ENCODE results near the gene CNTNAP1.

CNTNAP1 gene

DNA sequence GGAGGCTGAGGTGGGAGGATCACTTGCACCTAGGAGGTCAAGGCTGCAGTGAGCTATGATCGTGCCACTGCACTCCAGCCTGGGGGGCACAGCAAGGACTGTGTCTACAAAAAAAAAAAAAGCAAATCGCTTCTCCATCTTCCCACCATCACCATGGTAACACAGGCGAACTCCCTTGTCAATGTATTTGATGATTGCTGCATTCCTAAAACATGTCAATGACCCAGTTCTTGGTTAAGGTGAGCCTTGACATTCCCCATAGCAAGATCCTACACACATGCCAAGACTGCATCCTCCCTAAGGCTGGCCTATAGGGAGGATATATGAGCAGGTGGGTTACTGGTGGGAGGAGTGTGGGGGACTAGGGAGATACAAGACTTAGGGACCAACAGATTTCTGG, 12.2 kb downstream of the CNTNAP1 start:
- DNase-seq (ENCODE audit: low spot score) (no peak), ATAC-seq (ENCODE audit: low read depth) (no peak; the same call in 2 of the 3 replicates)
- no peaks in the 10 kb centered on the region for H3K27me3 ChIP-seq (ENCODE audit: insufficient read depth, poor library complexity, severe bottlenecking)
- 0 out of 2 replicates have a peak, but pooled peaks cover 1% of the 10 kb centered on the region for H3K36me3 ChIP-seq (ENCODE audit: low read depth)
- H3K4me3 ChIP-seq (ENCODE audit: severe bottlenecking) = no peak overlapping the region
- no peak overlapping the region for H3K27ac ChIP-seq (ENCODE audit: poor library complexity, severe bottlenecking)
- H3K4me1 ChIP-seq (ENCODE audit: insufficient read depth, poor library complexity, severe bottlenecking) = no peaks in the 10 kb centered on the region
- no peak for TF ChIP-seq CTCF (IDR thresholded peaks at IDR 0.05; ENCODE audit: poor library complexity, severe bottlenecking)
- H3K9me3 ChIP-seq (ENCODE audit: severe bottlenecking) = no peaks in the 10 kb centered on the region

GRCh38 chr17:42695500-42695899, 13.2 kb downstream of the CNTNAP1 start:
- ATAC-seq (ENCODE audit: low read depth) (no peak), DNase-seq (ENCODE audit: low spot score) (peak; percentile 56)
- no peaks in the 10 kb centered on the region for H3K9me3 ChIP-seq (ENCODE audit: severe bottlenecking)
- no peak for TF ChIP-seq CTCF (IDR thresholded peaks at IDR 0.05; ENCODE audit: poor library complexity, severe bottlenecking)
- no peaks in the 10 kb centered on the region for H3K27me3 ChIP-seq (ENCODE audit: insufficient read depth, poor library complexity, severe bottlenecking)
- H3K4me3 ChIP-seq (ENCODE audit: severe bottlenecking) = no peak overlapping the region
- H3K27ac ChIP-seq (ENCODE audit: poor library complexity, severe bottlenecking) = no peak overlapping the region
- 0 out of 2 replicates have a peak, but pooled peaks cover 4% of the 10 kb centered on the region for H3K36me3 ChIP-seq (ENCODE audit: low read depth)
- H3K4me1 ChIP-seq (ENCODE audit: insufficient read depth, poor library complexity, severe bottlenecking) = no peaks in the 10 kb centered on the region

GRCh38 chr17:42697108-42697811, 14.9 kb downstream of the CNTNAP1 start:
- Histone ChIP-seq H3K4me3 (ENCODE audit: severe bottlenecking) (no peak overlapping the region), H3K27ac (ENCODE audit: poor library complexity, severe bottlenecking) (no peak overlapping the region)
- DNase-seq (ENCODE audit: low spot score) = peak; percentile 16

GRCh38 chr17:42698736-42699414, 16.5 kb downstream of the CNTNAP1 start:
- DNase-seq (ENCODE audit: low spot score) (no peak), ATAC-seq (ENCODE audit: low read depth) (peak; percentile 43)
- H3K36me3 ChIP-seq (ENCODE audit: low read depth) = peaks cover 17% of the 10 kb centered on the region

More at GRCh38 chr17:42697108-42697811, 14.9 kb downstream of the CNTNAP1 start:
- TF ChIP-seq CTCF (IDR thresholded peaks at IDR 0.05; ENCODE audit: poor library complexity, severe bottlenecking) = no peak
- Histone ChIP-seq H3K27me3 (ENCODE audit: insufficient read depth, poor library complexity, severe bottlenecking) (no peaks in the 10 kb centered on the region), H3K4me1 (ENCODE audit: insufficient read depth, poor library complexity, severe bottlenecking) (no peaks in the 10 kb centered on the region), H3K36me3 (ENCODE audit: low read depth) (0 out of 2 replicates have a peak, but pooled peaks cover 4% of the 10 kb centered on the region), H3K9me3 (ENCODE audit: severe bottlenecking) (no peaks in the 10 kb centered on the region)
- no peak for ATAC-seq (ENCODE audit: low read depth)

More at GRCh38 chr17:42698736-42699414, 16.5 kb downstream of the CNTNAP1 start:
- TF ChIP-seq CTCF (IDR thresholded peaks at IDR 0.05; ENCODE audit: poor library complexity, severe bottlenecking) = no peak
- H3K9me3 ChIP-seq (ENCODE audit: severe bottlenecking) = no peaks in the 10 kb centered on the region
- no peak overlapping the region for H3K27ac ChIP-seq (ENCODE audit: poor library complexity, severe bottlenecking)
- H3K4me3 ChIP-seq (ENCODE audit: severe bottlenecking) = no peak overlapping the region
- no peaks in the 10 kb centered on the region for H3K27me3 ChIP-seq (ENCODE audit: insufficient read depth, poor library complexity, severe bottlenecking)
- H3K4me1 ChIP-seq (ENCODE audit: insufficient read depth, poor library complexity, severe bottlenecking) = no peaks in the 10 kb centered on the region

Measured in RWPE2 (cell line).